NCI-H69 (cell line): ENCODE results near the gene SERP2.

Experiments
- DNase-seq: peaks from one replicate; lab custom pipeline; 2025; lab: John Stamatoyannopoulos, UW

The SERP2 gene

DNA sequence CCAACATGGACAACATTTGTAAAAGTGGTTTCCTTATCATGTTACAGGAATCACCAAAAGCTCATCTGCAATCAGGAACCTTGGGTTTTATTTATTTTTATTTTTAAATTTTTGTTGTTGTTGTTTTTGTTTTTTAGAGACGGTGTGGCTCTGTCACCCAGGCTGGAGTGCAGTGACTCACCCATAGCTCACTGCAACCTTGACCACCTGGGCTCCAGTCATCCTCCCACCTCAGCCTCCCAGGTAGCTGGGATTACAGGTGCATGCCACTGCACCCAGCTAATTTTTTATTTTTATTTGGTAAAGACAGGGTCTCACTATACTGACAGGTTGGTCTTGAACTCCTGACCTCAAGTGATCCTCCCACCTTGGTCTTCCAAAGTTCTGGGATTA, 13.6 kb upstream of the SERP2 start:
- DNase-seq, result no peak

DNA sequence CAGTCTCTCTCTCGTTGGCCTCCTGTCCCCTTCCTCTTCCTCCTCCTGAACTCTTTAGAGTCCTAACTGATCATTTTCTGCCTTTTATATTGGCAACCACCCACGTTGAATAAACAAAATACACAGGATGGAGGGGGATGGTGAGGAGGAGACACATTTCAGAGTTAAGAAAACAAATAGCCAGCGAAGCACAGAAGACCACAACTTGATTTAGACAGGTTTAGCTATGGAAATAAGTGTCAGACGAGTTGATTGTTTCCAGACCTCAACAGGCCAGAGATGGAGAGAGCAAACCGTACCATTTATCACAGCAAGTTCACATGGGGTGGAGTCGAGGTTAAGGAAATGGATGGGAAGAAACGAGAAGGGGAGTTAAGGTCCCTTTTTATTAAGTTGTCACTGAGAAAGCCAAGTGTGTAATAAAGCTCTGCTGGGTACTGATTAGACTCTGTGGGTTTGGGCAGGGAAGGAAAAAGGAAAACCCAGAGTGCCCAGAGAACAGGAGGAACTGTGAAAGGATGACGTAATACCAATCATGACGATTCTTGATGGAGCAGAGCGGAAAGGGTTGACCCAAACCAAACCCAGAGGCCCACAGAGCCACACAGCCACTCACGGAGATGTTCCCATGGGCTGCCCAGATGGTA, 11.1 kb upstream of the SERP2 start:
- DNase-seq, result no peak

DNA sequence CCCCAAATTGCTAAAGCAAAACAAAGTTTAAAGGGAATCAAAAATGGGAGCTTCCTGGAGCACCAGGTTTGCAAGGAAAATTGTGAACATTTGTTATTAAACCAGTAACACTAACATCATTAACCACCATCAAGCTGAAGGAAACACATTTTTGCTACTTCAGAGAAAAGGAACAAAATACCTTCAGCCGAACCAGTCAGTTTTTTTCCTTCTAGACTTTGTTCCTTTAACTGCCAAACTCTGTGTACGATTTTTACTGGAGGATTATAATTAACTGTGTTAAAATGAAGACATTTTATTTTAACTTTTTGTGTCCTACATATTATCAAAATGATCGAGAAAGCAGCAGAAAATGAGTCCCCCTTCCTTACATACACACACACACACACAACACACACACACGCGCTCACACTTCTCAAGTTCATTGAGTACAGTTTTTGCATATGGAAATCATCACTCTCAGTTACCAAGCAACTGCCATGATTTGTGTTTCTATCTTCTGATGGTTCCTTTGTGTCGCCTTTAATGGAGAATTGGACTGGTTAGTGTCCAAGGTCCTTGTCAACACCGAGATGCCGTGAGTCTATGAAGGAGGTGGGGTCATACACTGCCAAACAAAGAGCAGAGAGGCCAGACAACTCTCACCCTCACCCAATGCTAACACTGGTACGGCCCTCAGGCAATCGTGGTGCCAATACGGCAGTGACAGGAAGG, 9.8 kb upstream of the SERP2 start:
- no peak for DNase-seq

DNA sequence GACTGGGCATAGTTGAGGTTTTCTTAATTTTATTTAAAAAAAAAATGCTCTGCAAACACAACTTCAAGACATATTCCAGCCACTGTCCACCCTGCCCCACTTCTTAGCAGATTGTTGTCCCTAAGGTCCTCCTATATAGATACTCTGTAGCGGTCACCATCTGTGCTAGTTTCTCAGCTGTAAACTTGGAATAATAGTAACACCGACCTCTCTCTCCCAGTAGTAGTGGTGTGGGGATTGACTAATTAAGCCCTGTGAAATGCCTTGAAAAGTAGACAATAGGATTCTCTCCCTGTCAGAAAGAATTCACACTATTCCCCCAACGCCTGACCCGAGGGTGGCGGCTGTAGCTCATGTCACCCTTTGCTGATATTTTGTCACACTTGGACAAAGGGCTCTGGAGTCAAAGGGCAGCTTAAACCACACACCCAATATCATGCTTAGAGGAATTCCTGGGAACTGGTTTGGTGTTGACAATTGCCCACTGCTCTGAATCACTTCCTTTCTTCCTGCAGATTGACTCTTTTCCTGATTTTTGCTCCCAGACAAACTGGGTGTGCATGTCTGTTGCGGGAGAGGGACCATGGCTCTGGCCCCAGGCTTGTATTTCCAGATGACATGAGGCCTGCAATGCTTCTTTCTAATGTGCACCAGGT, 9.2 kb upstream of the SERP2 start:
- no peak for DNase-seq

DNA sequence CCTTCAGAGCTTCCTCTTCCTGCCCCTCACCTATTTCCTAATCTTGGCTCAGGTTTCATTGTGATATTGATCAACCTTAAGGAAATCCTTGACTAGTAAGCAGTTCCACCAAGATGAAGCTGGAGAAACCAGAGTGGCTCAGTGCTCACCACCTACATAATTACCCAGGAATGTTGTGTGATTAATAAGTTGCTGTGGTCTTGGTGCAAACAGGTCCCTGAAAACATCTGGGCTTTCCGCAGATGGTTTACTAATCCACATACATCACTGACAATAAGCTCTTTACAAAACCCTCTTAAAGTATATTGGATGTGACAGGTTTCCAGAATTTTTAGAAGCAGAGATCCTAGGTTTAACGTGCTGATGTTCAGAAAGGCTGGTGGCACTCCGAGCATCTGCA, 8.6 kb upstream of the SERP2 start:
- no peak for DNase-seq

DNA sequence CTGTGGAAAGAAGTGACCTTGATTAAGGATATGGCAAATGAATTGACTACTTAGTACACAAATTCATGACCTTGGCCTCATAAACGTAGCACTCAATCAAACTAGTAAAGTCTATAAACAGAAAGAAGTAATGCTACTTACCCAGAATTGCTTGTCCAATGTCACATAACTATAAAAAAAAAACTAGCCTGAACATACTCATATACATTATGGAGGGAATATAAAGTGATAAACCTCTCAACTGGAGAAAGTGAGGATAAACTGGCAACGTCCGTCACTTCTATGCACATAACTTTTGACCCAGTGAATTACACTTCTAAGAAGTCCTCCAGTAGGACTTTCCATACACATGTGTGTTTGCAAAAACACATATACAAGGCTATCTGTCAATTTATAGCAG, 7.7 kb upstream of the SERP2 start:
- DNase-seq, result no peak

DNA sequence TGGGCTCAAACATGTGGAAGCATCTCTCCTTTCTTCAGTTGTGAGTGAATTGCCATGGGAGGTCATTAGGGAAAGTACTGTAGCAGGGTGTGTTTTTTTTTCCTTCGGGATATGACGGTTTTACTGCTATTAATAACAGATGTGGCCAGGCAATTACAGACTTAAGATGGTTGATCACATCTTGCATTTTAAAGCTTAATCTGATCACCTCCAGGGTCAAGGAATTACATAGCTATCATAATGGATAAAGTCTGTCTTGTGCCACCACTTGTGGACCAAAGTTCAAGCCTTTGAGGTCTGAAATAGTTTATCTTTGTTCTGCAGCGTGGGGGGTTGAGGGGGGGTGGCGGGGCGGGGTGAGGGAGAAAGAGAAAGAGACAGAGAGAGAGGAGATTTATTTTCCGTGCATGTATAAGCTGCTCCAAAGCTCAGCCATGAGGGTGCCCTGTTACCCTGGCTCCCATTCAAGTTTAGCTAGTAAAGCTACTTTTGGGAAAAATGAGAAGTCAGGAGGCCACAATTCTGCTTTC, 5.5 kb upstream of the SERP2 start:
- DNase-seq, result peak; percentile 81

DNA sequence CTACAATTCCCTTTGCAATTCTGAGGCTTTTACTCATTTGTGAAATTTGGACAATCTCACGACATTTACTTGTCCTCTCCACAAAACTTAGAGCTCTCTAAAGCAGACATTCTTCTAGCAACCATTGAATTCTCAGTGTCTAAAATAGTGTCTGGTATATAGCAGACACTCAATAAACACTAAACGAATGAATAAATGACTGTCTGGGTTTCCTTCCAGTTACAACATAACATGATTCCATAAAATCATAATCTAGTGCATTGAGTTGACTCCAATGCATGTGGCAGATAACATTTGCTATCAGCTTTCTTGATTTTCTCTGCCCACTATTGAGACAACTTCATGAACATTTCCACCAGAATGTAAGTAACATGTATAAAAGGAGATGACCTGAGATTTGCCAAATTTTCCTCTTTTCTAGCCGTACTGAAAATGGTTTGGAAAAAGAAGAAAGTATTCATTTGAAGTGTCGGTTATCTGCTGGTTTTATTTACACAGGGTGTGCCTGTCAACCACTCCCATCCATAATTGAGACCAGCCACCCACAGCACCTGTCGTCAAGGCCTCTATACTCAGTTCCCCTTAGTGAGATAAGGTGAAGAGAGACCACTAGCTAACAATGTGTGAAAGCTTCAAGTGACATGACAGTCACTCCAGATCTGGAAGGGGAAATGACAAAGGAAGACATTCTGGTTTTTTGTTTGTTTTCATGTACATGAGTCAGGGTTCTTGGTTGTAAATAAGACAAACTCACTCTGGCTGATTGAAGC, 4.8 kb upstream of the SERP2 start:
- peak; percentile 59 for DNase-seq

DNA sequence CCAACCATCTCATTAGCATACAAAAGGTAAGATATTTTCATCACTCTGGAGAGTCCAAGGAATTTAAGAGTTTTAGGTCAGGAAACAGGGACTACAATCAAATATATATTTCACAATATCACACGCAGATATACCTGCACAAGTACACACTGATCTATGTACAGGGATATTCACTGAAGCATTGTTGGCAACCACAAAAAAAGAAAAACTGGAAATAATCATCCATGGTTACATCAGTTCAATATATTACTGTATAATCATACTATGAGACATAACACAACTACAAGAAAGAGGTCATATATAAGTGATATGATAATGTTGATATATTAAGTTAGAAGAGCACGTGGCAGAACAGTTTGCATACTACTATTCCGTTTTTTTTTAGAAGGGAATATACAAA, 2.2 kb upstream of the SERP2 start:
- DNase-seq, result no peak

DNA sequence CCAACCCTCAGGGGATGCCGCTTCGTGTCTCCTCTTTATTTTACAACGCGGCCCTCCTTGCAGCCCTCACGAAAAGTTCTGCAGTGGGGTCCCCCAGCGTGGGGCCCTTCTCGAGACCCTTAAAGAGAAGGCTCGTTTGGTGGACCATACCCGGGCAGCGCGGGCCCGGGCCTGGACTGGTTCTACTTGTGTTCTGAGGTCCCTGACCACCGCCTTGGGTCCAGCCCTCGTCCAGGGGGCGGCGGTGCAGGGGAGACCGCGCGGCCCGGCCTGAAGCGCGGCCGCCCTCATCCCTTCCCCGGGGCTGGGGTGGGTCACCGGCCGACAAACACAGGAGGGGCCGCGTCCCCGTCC, 400 bp upstream of the SERP2 start:
- DNase-seq, result no peak

DNA sequence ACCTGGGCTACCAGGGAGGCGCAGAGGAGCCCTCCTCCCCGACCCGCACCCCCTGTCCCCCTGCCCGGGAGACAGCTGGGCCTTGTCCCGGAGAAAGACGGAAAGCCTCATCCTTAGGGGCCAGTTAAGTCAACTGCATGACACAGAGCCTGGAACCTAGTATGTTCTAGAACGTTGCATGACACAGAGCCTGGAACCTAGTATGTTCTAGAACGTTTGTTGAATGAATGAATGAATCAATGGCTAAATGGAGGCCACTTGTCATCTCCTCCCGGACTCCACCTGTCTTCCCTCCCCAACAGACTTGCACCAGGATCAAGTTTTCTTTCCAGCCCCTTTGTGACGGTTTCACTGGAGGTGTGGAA, 706 bp downstream of the SERP2 start:
- DNase-seq, result no peak

DNA sequence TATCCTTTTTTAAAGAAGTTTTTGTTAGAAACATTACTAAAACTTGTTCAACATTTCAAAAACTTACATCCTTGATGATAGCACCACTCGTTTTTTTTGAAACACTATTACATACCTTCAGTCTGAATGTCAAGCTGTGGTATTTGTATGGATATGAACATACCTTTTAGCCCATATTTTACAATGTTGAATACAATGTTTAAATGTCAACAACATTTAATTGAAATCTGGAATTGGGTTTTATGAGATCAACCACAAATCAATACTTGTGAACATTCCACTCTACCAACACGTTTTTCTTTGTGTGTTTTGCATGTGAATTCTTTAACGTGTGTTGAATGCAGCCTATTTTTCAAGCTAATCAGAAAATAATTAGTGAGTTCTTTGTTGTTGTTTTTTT, 4.7 kb downstream of the SERP2 start:
- no peak for DNase-seq

DNA sequence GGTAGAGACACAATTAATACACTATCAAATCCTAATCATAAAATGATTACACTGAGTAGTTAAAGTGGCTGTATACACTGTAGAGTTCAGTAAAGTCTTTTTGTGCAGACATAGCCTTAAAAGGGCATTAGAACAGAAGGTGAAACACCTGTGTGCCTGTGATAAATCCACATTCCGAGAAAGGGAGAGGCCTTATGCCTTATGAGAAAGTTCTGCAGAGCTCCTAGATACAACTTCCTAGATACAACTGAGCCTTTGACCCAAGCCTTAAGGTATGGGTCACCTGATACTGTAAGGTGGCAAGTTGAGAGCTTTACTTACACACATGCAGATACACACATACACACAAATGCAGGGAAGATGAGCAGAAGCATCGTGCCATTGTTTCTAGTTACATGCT, 6.3 kb downstream of the SERP2 start:
- DNase-seq, result no peak

DNA sequence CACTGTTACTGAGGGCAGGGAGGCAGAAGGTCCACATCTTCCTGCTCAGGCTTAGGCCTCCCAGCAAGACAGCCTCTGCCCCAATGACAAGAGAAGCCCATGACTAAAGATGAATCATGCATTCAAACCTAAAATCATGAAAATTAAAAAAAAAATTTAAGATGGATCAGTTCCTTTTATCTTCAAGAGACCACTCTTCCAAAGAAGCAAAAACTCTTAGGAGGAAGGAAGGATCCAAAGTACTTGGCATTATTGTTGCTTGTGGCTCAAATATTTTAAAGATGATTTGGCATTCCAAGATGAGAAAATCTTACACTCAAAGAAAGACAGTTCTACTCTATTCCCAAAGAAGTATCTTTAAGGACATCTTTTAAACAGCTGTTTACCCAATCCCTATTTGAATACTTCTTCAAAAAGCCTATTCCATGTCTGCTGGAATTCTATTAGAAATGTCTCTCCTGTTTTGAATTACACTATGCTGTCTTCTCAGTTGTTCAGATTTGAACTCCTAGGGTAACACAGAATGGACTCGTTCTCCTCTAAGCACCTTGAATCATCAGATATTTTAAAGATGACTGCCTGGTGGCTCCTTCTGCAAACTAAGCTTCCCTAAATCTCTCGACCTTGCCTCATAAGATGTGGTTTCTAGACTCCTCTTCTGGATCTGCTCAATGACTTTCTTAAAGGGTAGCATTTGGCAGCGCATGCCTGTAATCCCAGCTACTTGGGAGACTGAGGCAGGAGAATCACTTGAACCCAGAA, 7.0 kb downstream of the SERP2 start:
- DNase-seq, result no peak

DNA sequence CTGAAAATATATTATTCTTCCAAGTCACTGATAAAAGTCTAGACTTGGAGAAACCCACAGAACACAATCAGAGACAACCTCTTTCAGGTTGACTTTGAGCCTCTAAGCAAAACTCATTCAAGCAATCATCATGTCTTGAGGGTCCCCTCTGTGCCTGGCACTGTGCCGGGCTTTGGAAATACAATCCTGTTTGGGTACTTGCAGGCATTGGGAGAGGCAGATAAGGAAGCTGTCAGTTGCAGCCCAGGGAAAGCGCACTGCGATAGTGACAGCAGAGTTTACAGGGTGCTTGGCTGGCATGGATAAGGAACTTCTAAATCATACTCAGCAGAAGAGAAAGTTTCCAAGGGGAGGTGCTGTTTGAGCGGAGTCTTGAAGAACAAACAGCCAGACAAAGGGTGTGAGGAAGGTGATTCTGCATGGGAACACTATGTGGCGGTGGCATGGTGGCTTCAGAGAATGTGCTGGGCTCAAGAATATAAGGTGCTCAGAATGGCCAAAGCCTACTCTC, 9.1 kb downstream of the SERP2 start:
- DNase-seq, result no peak

DNA sequence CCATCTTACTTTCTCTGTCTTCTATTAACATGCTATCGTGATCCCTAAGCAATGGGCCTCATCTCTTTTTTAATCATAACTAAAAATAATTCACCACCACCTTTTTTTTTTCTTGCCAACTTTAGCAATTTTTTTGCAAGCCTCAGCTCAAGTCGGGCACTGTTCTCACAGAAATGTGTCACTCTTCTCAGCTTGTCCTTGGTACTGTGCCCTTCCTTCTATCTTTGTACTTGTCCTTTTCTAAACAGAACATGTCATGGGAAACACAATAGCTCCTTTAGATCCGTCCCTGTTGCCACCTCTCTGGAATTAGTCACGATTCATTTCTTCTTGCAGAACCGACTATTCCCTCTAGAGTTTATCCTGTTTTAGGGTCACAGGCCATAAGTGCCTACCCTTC, 10.3 kb downstream of the SERP2 start:
- no peak for DNase-seq

DNA sequence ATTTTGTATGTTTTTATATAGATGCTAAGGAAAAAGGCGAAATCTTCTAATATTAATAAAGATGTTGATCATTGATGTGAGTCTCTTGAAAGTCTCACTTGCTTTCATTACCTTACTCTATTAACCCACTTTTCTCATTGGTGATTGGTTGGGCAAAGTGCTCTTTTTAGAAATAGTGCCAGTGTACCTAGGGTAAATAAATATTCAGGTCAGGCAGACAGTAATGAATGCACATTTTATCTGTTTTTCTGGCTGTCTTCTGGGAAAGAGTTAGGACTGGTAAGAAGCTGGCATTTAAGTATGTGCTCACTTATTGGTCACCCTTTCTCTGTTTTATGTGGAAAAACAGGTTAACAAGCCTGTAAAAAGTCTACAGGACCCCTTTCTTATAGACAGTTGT, 11.2 kb downstream of the SERP2 start:
- no peak for DNase-seq

DNA sequence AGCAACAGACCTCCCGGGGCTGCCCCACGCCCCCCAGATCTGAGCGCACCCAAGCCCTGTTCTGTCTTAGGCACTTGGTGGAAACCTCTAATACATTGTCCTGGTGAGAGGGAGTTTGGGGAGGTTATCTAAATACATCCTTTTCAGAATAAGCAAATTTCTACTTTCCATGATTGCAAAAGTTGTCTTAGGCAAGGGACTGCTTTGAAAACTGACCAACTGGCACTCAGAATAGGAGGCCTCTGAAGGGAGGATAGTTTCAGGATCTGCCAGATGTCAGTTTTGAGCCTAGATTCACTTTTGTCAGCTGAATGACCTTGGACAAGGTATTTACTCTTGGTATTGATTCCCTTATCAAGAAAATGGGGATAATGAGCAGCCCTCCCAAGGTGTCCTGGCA, 11.8 kb downstream of the SERP2 start:
- DNase-seq, result no peak

DNA sequence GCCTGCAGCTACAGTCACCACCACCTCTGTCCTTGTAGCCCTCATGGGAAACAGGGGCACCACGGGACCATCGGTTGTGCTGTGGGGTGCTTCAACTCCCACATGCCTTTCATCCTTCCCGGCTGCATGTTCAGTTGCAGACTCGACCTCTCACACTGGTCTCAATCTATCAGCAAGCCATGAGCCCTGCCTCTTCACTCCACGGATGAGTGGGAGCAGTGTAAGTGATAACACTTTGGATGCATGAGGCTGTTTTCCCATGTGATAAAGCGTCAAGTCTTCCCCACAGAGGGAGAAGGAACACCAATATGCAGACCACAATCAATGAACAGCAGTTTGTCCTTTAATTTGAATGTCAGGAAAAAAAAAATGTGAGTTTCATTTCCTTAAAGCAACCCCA, 12.2 kb downstream of the SERP2 start:
- DNase-seq, result no peak

DNA sequence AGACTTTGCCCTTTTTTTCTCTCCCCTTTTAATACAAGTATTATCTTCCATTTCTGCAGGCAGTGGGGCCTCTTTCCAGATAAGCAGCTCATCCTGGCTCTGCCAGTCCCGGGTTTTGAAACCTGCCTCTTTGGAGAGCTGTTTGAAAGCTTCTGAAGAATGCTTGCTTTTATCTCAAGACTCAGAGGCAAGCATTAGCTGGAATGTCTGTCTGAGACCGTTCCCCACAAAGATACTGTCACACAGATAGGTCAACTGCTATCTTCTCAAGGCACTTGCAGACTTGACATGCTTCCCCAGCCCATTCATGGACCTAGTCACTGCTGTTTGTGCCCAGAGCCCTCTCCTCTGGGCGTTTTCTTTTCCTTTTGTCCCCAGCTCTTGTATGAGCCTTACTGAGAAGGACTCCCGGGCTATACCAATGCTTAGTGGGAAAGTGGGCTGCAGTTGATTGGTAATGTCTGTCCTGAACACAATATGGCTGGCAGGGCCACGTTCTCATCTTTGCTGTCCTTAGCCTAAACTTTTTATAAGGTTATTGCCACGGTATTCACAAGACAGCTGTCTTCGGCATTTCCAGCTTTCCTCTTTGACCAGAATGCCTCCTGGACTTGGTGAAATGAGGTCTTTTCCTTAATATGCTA, 13.4 kb downstream of the SERP2 start:
- no peak for DNase-seq

DNA sequence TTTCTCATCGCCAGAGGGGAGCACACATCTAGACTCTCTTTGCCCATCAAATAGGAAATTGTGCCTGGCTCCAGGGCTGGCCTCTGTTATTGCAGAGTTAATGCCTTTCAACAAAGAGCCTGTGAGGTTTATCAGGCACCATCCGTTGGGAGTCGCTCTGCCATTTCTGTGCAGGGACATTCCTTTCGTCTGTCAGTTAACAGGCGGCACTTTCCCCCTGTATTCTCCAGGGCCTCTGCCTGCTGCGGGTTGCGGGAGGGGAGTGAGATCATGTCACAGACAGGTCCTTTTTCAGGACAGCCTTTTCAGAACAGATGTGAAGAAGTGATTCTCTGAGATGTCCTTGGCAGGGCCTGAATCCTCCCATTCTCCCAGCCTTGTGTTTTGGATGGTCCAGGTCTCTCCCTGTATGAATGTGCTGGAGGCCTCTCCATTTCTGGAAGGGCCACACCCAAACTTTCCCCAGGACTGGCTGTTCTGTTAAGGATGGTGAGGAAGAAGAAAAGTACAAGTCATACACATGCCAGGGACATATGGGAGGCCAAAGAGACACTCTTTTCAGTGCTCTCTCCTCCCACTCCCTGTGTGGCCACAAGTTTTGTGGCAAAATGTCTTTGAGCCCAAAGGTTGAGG, 14.9 kb downstream of the SERP2 start:
- DNase-seq, result no peak
